ENCODE data around the gene CCDC57.

CCDC57 gene

DNA sequence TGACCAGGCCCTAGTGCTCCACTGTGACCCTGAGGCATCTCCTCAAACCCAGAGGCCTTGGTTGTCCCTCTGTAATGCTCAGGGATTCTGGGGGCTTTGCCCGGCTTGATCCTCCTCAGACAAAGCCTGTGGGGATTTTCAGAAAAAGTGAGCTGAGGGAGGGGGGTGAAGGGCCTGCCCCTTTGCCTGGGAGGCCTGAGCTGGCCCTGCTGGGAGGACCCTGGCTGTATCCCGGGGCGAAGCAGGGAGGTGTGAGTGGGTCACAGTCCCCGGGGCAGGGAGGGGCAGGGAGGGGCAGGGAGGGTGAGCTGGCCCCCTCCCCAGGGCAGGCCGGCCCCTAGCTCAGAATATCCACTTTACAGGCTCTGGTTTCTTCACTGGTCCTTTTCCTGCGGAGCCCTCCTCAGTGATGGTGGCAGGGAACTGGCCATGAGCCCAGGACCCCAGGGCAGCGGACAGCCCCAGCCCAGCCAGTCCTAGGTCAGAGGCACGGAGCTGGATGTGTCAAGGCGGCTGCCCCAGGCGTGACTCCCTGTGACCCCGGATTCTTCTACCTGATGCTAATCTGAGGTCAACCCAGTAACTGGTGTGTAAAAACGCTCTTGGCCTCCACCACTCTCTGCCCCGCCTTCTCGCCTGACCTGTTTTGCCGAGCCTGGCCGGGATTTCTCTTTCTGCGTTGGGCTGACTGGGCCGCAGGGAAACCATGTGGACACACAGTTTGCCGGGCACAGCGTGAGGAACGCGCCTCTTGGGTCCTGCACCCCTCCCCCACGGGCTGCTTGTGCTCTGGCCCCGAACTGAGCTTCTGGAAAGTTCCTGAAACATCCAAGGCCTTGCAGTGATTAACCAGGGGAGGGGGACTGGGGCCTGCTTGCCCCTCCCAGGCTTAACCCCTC is 108.8 kb downstream of the CCDC57 start:
- WGBS (ENCODE audit: extremely low coverage, insufficient coverage, low lambda C conversion rate) = no CpG with 5 or more reads among the region's 24 CpGs
- peaks cover 15% of the 10 kb centered on the region for H3K4me1 ChIP-seq (ENCODE audit: control insufficient read depth, low read depth, low read length)
- no peaks in the 10 kb centered on the region for H3K27me3 ChIP-seq (ENCODE audit: insufficient read depth, low read length, poor library complexity)
- H3K27ac ChIP-seq (ENCODE audit: low read depth, low read length) = peak overlapping the region; percentile 88
- H2BK5ac ChIP-seq (ENCODE audit: low read length) = peak overlapping the region; percentile 64
- peak overlapping the region; percentile 61 for H3K18ac ChIP-seq (ENCODE audit: low read length)
- no peak overlapping the region for H3K4me3 ChIP-seq (ENCODE audit: low read length)
- H4K8ac ChIP-seq (ENCODE audit: low read depth, low read length) = no peak overlapping the region
- H3K56ac ChIP-seq (ENCODE audit: low read length) = peak overlapping the region; percentile 91
- peak overlapping the region; percentile 19 for H3K4me2 ChIP-seq (ENCODE audit: low read length)
- H2BK120ac ChIP-seq (ENCODE audit: low read depth, low read length) = peak overlapping the region; percentile 28
- H3K36me3 ChIP-seq (ENCODE audit: control insufficient read depth, insufficient read depth, low read length) = no peaks in the 10 kb centered on the region
- no peak overlapping the region for H4K5ac ChIP-seq (ENCODE audit: low read length)
- DNase-seq = peak; percentile 92
- H3K4ac ChIP-seq (ENCODE audit: low read depth, low read length) = peak overlapping the region; percentile 83
- H3K23ac ChIP-seq (ENCODE audit: low read length) = peak overlapping the region; percentile 33
- H3K79me2 ChIP-seq (ENCODE audit: control insufficient read depth, insufficient read depth, low read length) = peaks cover 7% of the 10 kb centered on the region
- no peak overlapping the region for H2BK15ac ChIP-seq (replicated peaks; ENCODE audit: low read depth)
- H3K9ac ChIP-seq (ENCODE audit: low read length) = peak overlapping the region; percentile 67
- peaks cover 2% of the 10 kb centered on the region for H3K79me1 ChIP-seq (ENCODE audit: low read length)
- H2AK5ac ChIP-seq (ENCODE audit: low read length) = peak overlapping the region; percentile 77

DNA sequence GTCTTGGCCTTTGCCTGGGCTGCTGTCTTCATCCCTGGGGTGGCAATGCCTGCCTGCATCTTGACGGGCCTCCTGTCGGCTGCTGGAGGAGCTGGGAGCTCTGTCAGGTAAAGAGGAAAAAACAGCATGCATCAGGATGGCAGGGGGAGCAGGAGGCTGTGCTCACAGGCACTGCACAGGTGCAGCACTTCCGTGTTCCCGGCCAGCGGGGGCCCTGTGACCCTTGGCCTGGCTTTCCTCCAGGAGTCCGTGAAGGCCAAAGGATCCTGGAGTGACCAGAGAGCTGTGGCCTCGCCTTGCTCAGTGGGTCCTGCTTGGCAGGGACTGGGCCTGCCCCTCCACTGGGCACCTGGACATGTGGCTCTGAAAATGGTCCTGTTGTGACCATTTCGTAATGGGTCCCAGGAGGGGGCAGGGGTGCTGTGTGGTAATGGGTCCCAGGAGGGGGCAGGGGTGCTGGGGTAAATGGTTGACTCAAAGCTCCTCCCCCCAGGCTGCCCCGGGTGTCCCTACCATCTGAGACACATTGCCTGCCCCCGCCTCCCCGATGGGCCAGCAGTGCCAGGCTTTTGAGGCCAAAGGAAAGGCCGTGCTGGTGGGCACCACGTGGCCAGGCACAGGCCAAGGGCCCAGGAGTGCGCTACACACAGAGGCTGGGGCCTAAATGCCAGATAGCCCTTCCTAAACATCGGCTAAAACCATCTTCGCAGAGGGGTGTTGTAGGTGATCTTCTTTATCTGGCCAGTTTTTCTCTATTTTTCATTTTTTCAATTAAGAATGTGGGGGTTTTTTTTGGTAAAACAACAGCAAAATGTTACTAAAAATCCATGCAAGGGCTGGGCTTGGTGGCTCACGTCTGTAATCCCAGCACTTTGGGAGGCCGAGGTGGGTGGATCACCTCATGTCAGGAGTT is 110.6 kb downstream of the CCDC57 start:
- H3K36me3 ChIP-seq (ENCODE audit: control insufficient read depth, insufficient read depth, low read length) = no peaks in the 10 kb centered on the region
- H4K8ac ChIP-seq (ENCODE audit: low read depth, low read length) = no peak overlapping the region
- no peak overlapping the region for H3K4ac ChIP-seq (ENCODE audit: low read depth, low read length)
- no peak overlapping the region for H3K18ac ChIP-seq (ENCODE audit: low read length)
- no peak overlapping the region for H3K4me3 ChIP-seq (ENCODE audit: low read length)
- no peak overlapping the region for H2AK5ac ChIP-seq (ENCODE audit: low read length)
- WGBS (ENCODE audit: extremely low coverage, insufficient coverage, low lambda C conversion rate) = no CpG with 5 or more reads among the region's 18 CpGs
- H2BK15ac ChIP-seq (replicated peaks; ENCODE audit: low read depth) = no peak overlapping the region
- H2BK5ac ChIP-seq (ENCODE audit: low read length) = no peak overlapping the region
- peak overlapping the region; percentile 64 for H3K56ac ChIP-seq (ENCODE audit: low read length)
- H3K4me2 ChIP-seq (ENCODE audit: low read length) = no peak overlapping the region
- H3K4me1 ChIP-seq (ENCODE audit: control insufficient read depth, low read depth, low read length) = peaks cover 15% of the 10 kb centered on the region
- H3K79me2 ChIP-seq (ENCODE audit: control insufficient read depth, insufficient read depth, low read length) = peaks cover 16% of the 10 kb centered on the region
- H3K27me3 ChIP-seq (ENCODE audit: insufficient read depth, low read length, poor library complexity) = no peaks in the 10 kb centered on the region
- no peak overlapping the region for H3K23ac ChIP-seq (ENCODE audit: low read length)
- H3K79me1 ChIP-seq (ENCODE audit: low read length) = peaks cover 2% of the 10 kb centered on the region
- no peak overlapping the region for H4K5ac ChIP-seq (ENCODE audit: low read length)
- H3K9ac ChIP-seq (ENCODE audit: low read length) = peak overlapping the region; percentile 35
- DNase-seq = peak; percentile 29
- no peak overlapping the region for H3K27ac ChIP-seq (ENCODE audit: low read depth, low read length)
- no peak overlapping the region for H2BK120ac ChIP-seq (ENCODE audit: low read depth, low read length)

DNA sequence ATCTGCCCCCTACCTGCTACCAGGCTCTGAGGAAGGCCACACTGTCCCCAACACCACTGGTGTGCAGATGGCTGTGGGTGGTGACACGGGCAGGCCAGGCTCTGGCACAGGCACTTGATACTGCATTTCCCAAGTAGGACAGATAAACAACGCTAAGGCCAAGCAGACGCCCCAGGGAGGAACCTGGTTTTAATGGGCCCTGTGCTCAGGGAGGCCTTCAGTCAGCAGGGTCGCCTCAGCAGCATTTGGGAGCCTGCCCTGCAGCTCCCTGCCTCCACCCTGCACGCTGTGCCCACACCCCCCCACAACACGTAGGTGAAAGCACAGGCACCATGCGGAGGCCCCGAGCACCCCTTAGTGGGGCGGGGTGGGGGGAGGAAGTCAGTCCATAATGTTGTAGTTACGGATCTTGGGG is 111.3 kb downstream of the CCDC57 start:
- Histone ChIP-seq H3K36me3 (ENCODE audit: control insufficient read depth, insufficient read depth, low read length) (no peaks in the 10 kb centered on the region), H3K79me1 (ENCODE audit: low read length) (peaks cover 2% of the 10 kb centered on the region), H3K56ac (ENCODE audit: low read length) (peak overlapping the region; percentile 36), H4K8ac (ENCODE audit: low read depth, low read length) (no peak overlapping the region), H4K5ac (ENCODE audit: low read length) (no peak overlapping the region), H2BK15ac (replicated peaks; ENCODE audit: low read depth) (no peak overlapping the region), H2BK120ac (ENCODE audit: low read depth, low read length) (no peak overlapping the region), H3K79me2 (ENCODE audit: control insufficient read depth, insufficient read depth, low read length) (peaks cover 23% of the 10 kb centered on the region), H3K4me2 (ENCODE audit: low read length) (no peak overlapping the region), H3K4ac (ENCODE audit: low read depth, low read length) (no peak overlapping the region), H3K18ac (ENCODE audit: low read length) (no peak overlapping the region), H3K9ac (ENCODE audit: low read length) (peak overlapping the region; percentile 17), H3K23ac (ENCODE audit: low read length) (no peak overlapping the region), H3K4me1 (ENCODE audit: control insufficient read depth, low read depth, low read length) (peaks cover 15% of the 10 kb centered on the region), H2BK5ac (ENCODE audit: low read length) (no peak overlapping the region), H3K27ac (ENCODE audit: low read depth, low read length) (no peak overlapping the region), H3K4me3 (ENCODE audit: low read length) (no peak overlapping the region), H3K27me3 (ENCODE audit: insufficient read depth, low read length, poor library complexity) (no peaks in the 10 kb centered on the region), H2AK5ac (ENCODE audit: low read length) (no peak overlapping the region)
- no peak for DNase-seq
- WGBS (ENCODE audit: extremely low coverage, insufficient coverage, low lambda C conversion rate) = no CpG with 5 or more reads among the region's 10 CpGs

DNA sequence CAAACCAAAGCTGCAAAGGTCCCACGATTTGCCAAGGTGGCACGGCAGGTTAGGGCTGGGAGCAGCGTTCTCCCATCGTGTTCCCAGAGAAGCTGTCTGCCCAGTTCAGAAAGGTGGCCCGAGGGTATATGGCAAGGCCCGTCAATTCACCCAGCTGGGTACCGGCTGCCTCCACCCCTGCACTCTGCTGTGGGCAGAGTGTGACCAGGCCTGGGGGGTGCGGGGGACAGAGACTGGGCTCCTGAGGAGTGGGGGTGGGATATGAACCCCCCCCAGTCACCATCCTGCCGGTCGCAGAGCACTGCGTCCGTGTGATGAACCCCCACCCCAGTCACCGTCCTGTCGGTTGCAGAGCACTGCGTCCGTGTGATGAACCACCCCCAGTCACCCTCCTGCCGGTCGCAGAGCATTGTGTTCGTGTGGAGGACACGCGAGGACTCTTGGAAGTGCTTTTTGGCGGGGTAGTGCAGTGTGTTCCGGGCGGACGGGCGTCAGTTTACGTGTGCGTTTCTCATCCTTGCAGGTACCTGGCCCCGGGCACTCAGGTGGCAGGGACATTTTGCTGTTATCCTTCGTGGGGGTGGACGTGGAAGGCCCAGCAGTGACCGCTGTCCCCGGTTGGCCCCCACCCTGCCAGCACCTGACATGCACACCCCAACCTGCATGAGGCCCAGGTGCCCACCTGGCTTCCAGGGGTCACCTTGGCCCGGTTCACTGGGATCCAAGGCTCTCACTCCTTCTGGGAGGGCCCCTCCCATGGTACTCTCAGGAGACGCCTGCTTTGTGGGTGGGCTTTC is 111.9 kb downstream of the CCDC57 start:
- H3K36me3 ChIP-seq (ENCODE audit: control insufficient read depth, insufficient read depth, low read length) = peaks cover 2% of the 10 kb centered on the region
- peaks cover 29% of the 10 kb centered on the region for H3K79me2 ChIP-seq (ENCODE audit: control insufficient read depth, insufficient read depth, low read length)
- H3K23ac ChIP-seq (ENCODE audit: low read length) = no peak overlapping the region
- no peak for DNase-seq
- H3K56ac ChIP-seq (ENCODE audit: low read length) = peak overlapping the region; percentile 53
- H3K4ac ChIP-seq (ENCODE audit: low read depth, low read length) = no peak overlapping the region
- no peak overlapping the region for H4K8ac ChIP-seq (ENCODE audit: low read depth, low read length)
- H2BK15ac ChIP-seq (replicated peaks; ENCODE audit: low read depth) = no peak overlapping the region
- H2BK5ac ChIP-seq (ENCODE audit: low read length) = no peak overlapping the region
- no peak overlapping the region for H3K27ac ChIP-seq (ENCODE audit: low read depth, low read length)
- no peaks in the 10 kb centered on the region for H3K27me3 ChIP-seq (ENCODE audit: insufficient read depth, low read length, poor library complexity)
- H2BK120ac ChIP-seq (ENCODE audit: low read depth, low read length) = no peak overlapping the region
- no peak overlapping the region for H2AK5ac ChIP-seq (ENCODE audit: low read length)
- WGBS (ENCODE audit: extremely low coverage, insufficient coverage, low lambda C conversion rate) = no CpG with 5 or more reads among the region's 35 CpGs
- peak overlapping the region; percentile 17 for H3K9ac ChIP-seq (ENCODE audit: low read length)
- no peak overlapping the region for H4K5ac ChIP-seq (ENCODE audit: low read length)
- peaks cover 2% of the 10 kb centered on the region for H3K79me1 ChIP-seq (ENCODE audit: low read length)
- no peak overlapping the region for H3K4me2 ChIP-seq (ENCODE audit: low read length)
- no peak overlapping the region for H3K4me3 ChIP-seq (ENCODE audit: low read length)
- H3K4me1 ChIP-seq (ENCODE audit: control insufficient read depth, low read depth, low read length) = peaks cover 13% of the 10 kb centered on the region
- H3K18ac ChIP-seq (ENCODE audit: low read length) = no peak overlapping the region

DNA sequence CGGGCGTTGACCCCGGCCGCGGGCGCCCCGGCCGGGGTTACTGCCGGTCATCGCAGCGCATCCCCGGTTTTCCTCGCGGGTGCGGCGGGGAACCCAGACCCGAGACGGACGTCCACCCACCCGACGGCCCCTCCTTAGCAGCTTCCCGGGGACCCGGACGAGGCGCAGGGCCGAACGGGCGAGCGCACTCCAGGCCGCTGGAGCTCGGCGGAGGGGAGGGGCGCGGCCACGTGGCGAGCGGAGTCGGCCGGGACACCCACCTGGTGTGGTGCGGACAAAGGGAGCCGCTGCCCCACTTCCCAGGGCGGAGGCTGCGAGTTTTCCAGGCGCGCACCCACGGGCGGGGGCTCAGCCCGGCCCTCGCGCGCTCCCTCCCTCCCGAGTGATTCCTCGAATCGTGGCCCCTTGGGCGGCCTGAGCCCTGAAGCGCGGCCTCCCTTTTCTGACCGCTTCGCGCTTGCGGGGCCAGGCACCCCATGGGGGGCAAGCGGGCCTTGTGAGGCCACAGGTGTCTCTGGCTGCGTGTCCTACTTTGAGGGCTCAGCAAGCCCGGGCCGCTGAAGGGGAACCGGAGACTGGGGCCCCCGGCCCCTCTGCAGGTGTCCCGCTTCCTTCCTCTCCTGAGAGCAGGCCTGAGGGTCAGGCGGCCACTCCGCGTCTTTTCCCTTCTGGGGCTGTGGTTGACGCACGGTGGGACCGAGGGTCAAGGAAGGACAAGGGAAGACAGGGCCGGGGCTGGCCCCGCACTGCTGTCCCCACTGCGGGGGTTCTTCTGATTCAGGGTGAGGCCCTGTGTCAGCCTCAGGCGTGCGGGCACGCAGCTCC is 113.5 kb downstream of the CCDC57 start:
- Histone ChIP-seq H4K8ac (ENCODE audit: low read depth, low read length) (peak overlapping the region; percentile 77), H2BK15ac (replicated peaks; ENCODE audit: low read depth) (no peak overlapping the region), H4K5ac (ENCODE audit: low read length) (no peak overlapping the region), H3K4ac (ENCODE audit: low read depth, low read length) (peak overlapping the region; percentile 99), H3K27ac (ENCODE audit: low read depth, low read length) (peak overlapping the region; percentile 79), H2BK120ac (ENCODE audit: low read depth, low read length) (peak overlapping the region; percentile 23), H2AK5ac (ENCODE audit: low read length) (peak overlapping the region; percentile 99), H3K27me3 (ENCODE audit: insufficient read depth, low read length, poor library complexity) (no peaks in the 10 kb centered on the region), H3K18ac (ENCODE audit: low read length) (peak overlapping the region; percentile 94), H3K4me2 (ENCODE audit: low read length) (peak overlapping the region; percentile 66), H3K36me3 (ENCODE audit: control insufficient read depth, insufficient read depth, low read length) (peaks cover 6% of the 10 kb centered on the region), H3K79me2 (ENCODE audit: control insufficient read depth, insufficient read depth, low read length) (peaks cover 41% of the 10 kb centered on the region), H2BK5ac (ENCODE audit: low read length) (peak overlapping the region; percentile 87), H3K56ac (ENCODE audit: low read length) (peak overlapping the region; percentile 96), H3K4me3 (ENCODE audit: low read length) (peak overlapping the region; percentile 56), H3K23ac (ENCODE audit: low read length) (peak overlapping the region; percentile 66), H3K4me1 (ENCODE audit: control insufficient read depth, low read depth, low read length) (peaks cover 11% of the 10 kb centered on the region), H3K79me1 (ENCODE audit: low read length) (peaks cover 2% of the 10 kb centered on the region), H3K9ac (ENCODE audit: low read length) (peak overlapping the region; percentile 92)
- DNase-seq = no peak
- WGBS (ENCODE audit: extremely low coverage, insufficient coverage, low lambda C conversion rate) = no CpG with 5 or more reads among the region's 80 CpGs

All from mesendoderm (in vitro differentiated cells).